SK-N-MC (cell line): Measurements from ENCODE around the gene SNHG17.

Experiments
- DNase-seq: peaks from one replicate; pipeline ENCODE4 v3.0.0-alpha.2; 2011; ENCODE audit warnings: low read depth, low spot score
- H3K27ac ChIP-seq: fragments of 200-600 bp; sonication (generic); 2 replicates; pipeline ENCODE4 v1.5.1; 2016; ENCODE audit warnings: mixed run types
- H3K36me3 ChIP-seq: fragments of 200-600 bp; sonication (generic); 2 replicates; pipeline ENCODE4 v1.6.1; 2017; ENCODE audit warnings: antibody characterized with exemption, low read length, mixed read lengths; ENCODE audit not compliant: insufficient read depth
- H3K4me3 ChIP-seq: fragments of 200-600 bp; sonication (generic); 2 replicates; pipeline ENCODE4 v1.5.1; 2016
- H3K9ac ChIP-seq: fragments of 200-600 bp; sonication (generic); 2 replicates; pipeline ENCODE4 v1.8.0; 2017; ENCODE audit warnings: mixed run types, mixed read lengths; ENCODE audit not compliant: insufficient read length
- H3K9me3 ChIP-seq: fragments of 200-600 bp; sonication (generic); 2 replicates; pipeline ENCODE4 v1.6.1; 2017; ENCODE audit warnings: low read depth, mild to moderate bottlenecking, antibody characterized with exemption, low read length, moderate library complexity, mixed read lengths
- EZH2 ChIP-seq: fragments of 200-600 bp; sonication (generic); IDR thresholded peaks from one replicate; pipeline ENCODE4 v1.6.1; 2017; ENCODE audit warnings: antibody characterized with exemption
- FOXP2 ChIP-seq: optimal IDR thresholded peaks from 2 replicates; pipeline ENCODE3; 2011; ENCODE audit warnings: mild to moderate bottlenecking, moderate library complexity; ENCODE audit not compliant: insufficient read depth; ENCODE audit errors: extremely low read length, control extremely low read depth
- POLR2AphosphoS5 ChIP-seq: IDR thresholded peaks from 2 replicates; pipeline ENCODE4 v1.6.1; 2012; ENCODE audit warnings: mild to moderate bottlenecking, low read depth, low read length, borderline replicate concordance

The SNHG17 gene

GRCh38 chr20:38429301-38429700 lies 5.8 kb downstream of the SNHG17 start:
- Histone ChIP-seq H3K9ac (no peak overlapping the region), H3K4me3 (no peak overlapping the region), H3K36me3 (peaks cover 100% of the 10 kb centered on the region), H3K9me3 (no peaks in the 10 kb centered on the region), H3K27ac (no peak overlapping the region; the same call in 1 of the 2 replicates)
- DNase-seq = no peak
- no peak for TF ChIP-seq POLR2AphosphoS5
- no peak for TF ChIP-seq EZH2
- no peak for TF ChIP-seq FOXP2

GRCh38 chr20:38428800-38429199 lies 6.3 kb downstream of the SNHG17 start:
- H3K9me3 ChIP-seq = no peaks in the 10 kb centered on the region
- no peak for DNase-seq
- H3K36me3 ChIP-seq = peaks cover 100% of the 10 kb centered on the region
- no peak overlapping the region for H3K4me3 ChIP-seq
- TF ChIP-seq POLR2AphosphoS5 (no peak), EZH2 (no peak), FOXP2 (no peak)
- H3K9ac ChIP-seq = no peak overlapping the region
- H3K27ac ChIP-seq = no peak overlapping the region; the same call in 1 of the 2 replicates

- Histone ChIP-seq H3K9ac (no peak overlapping the region), H3K36me3 (peaks cover 100% of the 10 kb centered on the region), H3K4me3 (no peak overlapping the region), H3K9me3 (no peaks in the 10 kb centered on the region), H3K27ac (peak overlapping the region; percentile 66)
- DNase-seq = no peak
- TF ChIP-seq EZH2 = no peak
- TF ChIP-seq POLR2AphosphoS5 = no peak
- TF ChIP-seq FOXP2 = no peak
Observed at GRCh38 chr20:38427655-38428023, 7.5 kb downstream of the SNHG17 start.

- Histone ChIP-seq H3K36me3 (peaks cover 100% of the 10 kb centered on the region), H3K27ac (no peak overlapping the region), H3K4me3 (no peak overlapping the region), H3K9ac (no peak overlapping the region), H3K9me3 (no peaks in the 10 kb centered on the region)
- no peak for DNase-seq
- no peak for TF ChIP-seq POLR2AphosphoS5
- no peak for TF ChIP-seq EZH2
- no peak for TF ChIP-seq FOXP2
Observed at GRCh38 chr20:38426006-38426897, 8.9 kb downstream of the SNHG17 start.

- no peak for TF ChIP-seq FOXP2
- TF ChIP-seq EZH2 = no peak
- no peak; the same call in 1 of the 2 replicates for TF ChIP-seq POLR2AphosphoS5
- Histone ChIP-seq H3K36me3 (peaks cover 100% of the 10 kb centered on the region), H3K9me3 (no peaks in the 10 kb centered on the region), H3K4me3 (no peak overlapping the region), H3K9ac (no peak overlapping the region), H3K27ac (no peak overlapping the region)
- no peak for DNase-seq
Observed at GRCh38 chr20:38424401-38424800, 10.7 kb downstream of the SNHG17 start.

GRCh38 chr20:38423541-38423940 lies 11.6 kb downstream of the SNHG17 start:
- TF ChIP-seq FOXP2 (no peak), EZH2 (no peak), POLR2AphosphoS5 (no peak)
- H3K9ac ChIP-seq = no peak overlapping the region
- no peak overlapping the region for H3K4me3 ChIP-seq
- H3K27ac ChIP-seq = no peak overlapping the region
- no peaks in the 10 kb centered on the region for H3K9me3 ChIP-seq
- H3K36me3 ChIP-seq = peaks cover 100% of the 10 kb centered on the region
- no peak for DNase-seq

- H3K27ac ChIP-seq = no peak overlapping the region
- peaks cover 95% of the 10 kb centered on the region for H3K36me3 ChIP-seq
- H3K9ac ChIP-seq = no peak overlapping the region
- H3K4me3 ChIP-seq = no peak overlapping the region
- TF ChIP-seq FOXP2 (no peak), EZH2 (no peak), POLR2AphosphoS5 (no peak)
- H3K9me3 ChIP-seq = no peaks in the 10 kb centered on the region
- DNase-seq = no peak
Observed at GRCh38 chr20:38421915-38422314, 13.2 kb downstream of the SNHG17 start.

GRCh38 chr20:38420388-38421085 lies 14.6 kb downstream of the SNHG17 start:
- no peaks in the 10 kb centered on the region for H3K9me3 ChIP-seq
- no peak overlapping the region for H3K4me3 ChIP-seq
- H3K36me3 ChIP-seq = peaks cover 92% of the 10 kb centered on the region
- TF ChIP-seq EZH2 (no peak), FOXP2 (no peak), POLR2AphosphoS5 (no peak)
- H3K27ac ChIP-seq = no peak overlapping the region
- DNase-seq = no peak
- no peak overlapping the region for H3K9ac ChIP-seq
